Measurements from ENCODE around the gene ENPEP.

- TF ChIP-seq EZH2phosphoT487 (IDR thresholded peaks at IDR 0.05; ENCODE audit: borderline replicate concordance, low read length) (no peak), CTCF (conservative IDR thresholded peaks at IDR 0.05; ENCODE audit: low read depth, low read length) (no peak), EZH2 (IDR thresholded peaks at IDR 0.05; ENCODE audit: low read length, unreplicated experiment) (no peak)
Measured at GRCh38 chr4:110533590-110533910, 57.6 kb downstream of the ENPEP start.

Measured in PC-3 (cell line).